PC-9 (cell line): ENCODE data around the gene SLC10A7.

ENCODE experiments used
- CTCF ChIP-seq: fragments of 200-600 bp; sonication (generic); conservative IDR thresholded peaks from 2 replicates; pipeline ENCODE4 v1.6.1; 2017; ENCODE audit warnings: mixed run types, antibody characterized with exemption, mild to moderate bottlenecking, moderate library complexity
- EZH2 ChIP-seq: fragments of 200-600 bp; sonication (generic); IDR thresholded peaks from 2 replicates; pipeline ENCODE4 v1.8.0; 2017; ENCODE audit warnings: antibody characterized with exemption, low read depth

- no peak for TF ChIP-seq CTCF
- TF ChIP-seq EZH2, result no peak
Measured at GRCh38 chr4:146488495-146489174, 33.1 kb downstream of the SLC10A7 start.
